ENCODE data around the gene PASK. TPM values are rescaled to one million over a fixed set of nuclear protein-coding genes. Genes with fewer than 3 reads are reported as not detected.
A peak's percentile ranks its signal among the peaks of the same experiment; 100 is the strongest.

The PASK gene
- total RNA-seq, 2 donors from 2014 or later, result 0.98 to 1.1 TPM

GRCh38 chr2:241154915-241155314 lies 5.6 kb upstream of the PASK start:
- Histone ChIP-seq H3K4me3 (no peak overlapping the region), H3K4me1 (peaks cover 0 to 11% of the 10 kb centered on the region in 2 donors), H3K27ac (no peak overlapping the region), H3K9me3 (no peaks in the 10 kb centered on the region), H3K27me3 (no peaks in the 10 kb centered on the region), H3K36me3 (peaks cover 19% of the 10 kb centered on the region)
- no peak for TF ChIP-seq CTCF (IDR thresholded peaks at IDR 0.05)
- DNase-seq (ENCODE audit: low spot score), result no peak

DNA sequence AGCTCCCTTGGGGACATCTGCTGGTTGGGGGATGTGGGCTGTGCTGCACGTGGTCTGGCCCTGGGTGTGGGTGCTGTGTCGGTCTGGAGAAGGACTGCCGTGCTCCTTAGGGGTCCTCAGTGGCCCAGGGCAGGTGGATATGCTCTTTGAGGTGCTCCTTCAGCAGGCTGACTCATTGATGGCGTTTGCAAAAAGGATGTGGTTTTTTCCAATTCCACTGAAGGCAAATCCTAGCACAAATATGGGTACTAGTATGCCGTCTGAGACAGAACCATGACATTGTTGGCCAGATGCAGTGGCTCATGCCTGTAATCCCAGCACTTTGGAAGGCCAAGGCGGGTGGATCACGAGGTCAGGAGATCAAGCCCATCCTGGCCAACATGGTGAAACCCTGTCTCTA lies 4.3 kb upstream of the PASK start:
- TF ChIP-seq CTCF (IDR thresholded peaks at IDR 0.05), result no peak
- Histone ChIP-seq H3K4me1 (peaks cover 0 to 16% of the 10 kb centered on the region in 2 donors), H3K36me3 (peaks cover 8% of the 10 kb centered on the region), H3K27ac (no peak overlapping the region), H3K9me3 (no peaks in the 10 kb centered on the region), H3K27me3 (no peaks in the 10 kb centered on the region), H3K4me3 (no peak overlapping the region)
- DNase-seq (ENCODE audit: low spot score), result no peak

GRCh38 chr2:241151934-241152660 lies 2.8 kb upstream of the PASK start:
- no peak for TF ChIP-seq CTCF (IDR thresholded peaks at IDR 0.05)
- H3K36me3 ChIP-seq, result no peaks in the 10 kb centered on the region
- no peaks in the 10 kb centered on the region for H3K27me3 ChIP-seq
- H3K4me1 ChIP-seq, result peaks cover 0 to 22% of the 10 kb centered on the region in 2 donors
- no peak overlapping the region for H3K4me3 ChIP-seq
- DNase-seq (ENCODE audit: low spot score), result no peak
- no peaks in the 10 kb centered on the region for H3K9me3 ChIP-seq
- no peak overlapping the region for H3K27ac ChIP-seq

DNA sequence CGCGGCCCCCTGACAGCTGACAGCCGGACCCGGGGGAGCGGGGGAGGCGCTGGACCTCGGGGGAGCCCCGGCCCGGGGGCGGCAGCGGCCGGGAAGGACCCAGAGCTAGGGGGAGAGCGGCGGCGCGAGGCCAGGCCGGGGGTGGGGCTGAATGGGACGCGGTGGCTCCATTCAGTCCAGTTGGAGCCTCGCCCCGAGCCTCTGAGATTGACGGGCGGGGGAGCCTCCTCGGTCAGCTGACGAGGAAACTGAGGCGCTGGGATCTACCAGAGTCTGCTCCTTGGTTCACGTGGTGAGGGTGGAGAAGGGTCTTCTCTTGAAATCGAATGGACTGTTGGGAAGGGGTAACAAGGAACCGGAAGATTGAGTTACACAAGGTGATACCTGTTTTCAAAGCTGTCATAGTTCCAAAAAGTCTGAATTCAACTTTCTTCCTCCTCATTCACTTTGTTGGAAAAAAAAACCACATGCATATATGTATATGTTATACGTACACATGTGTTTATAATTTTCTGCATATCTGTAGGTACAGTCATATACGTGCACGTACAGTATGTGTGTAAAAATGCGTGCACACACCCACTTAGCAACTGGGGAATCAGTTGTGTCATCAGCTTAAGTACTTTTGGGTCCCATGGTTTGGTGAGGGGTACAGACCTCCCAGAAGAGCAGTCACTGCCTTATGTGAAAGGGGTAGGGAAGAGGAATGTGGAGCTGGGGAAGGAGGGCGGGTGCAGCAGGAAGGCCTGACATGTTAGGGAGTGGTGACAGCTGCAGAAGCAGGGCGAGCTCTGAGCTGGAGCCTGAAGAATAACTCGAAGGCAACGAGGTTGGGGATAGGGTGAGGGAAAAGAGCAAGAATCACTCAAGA lies 1.6 kb upstream of the PASK start:
- Histone ChIP-seq H3K4me1 (peaks cover 0 to 22% of the 10 kb centered on the region in 2 donors), H3K27ac (peak overlapping the region; percentile 82 to 84), H3K27me3 (no peaks in the 10 kb centered on the region), H3K4me3 (peak overlapping the region; percentile 100), H3K36me3 (no peaks in the 10 kb centered on the region), H3K9me3 (no peaks in the 10 kb centered on the region)
- no peak for TF ChIP-seq CTCF (IDR thresholded peaks at IDR 0.05)
- no peak for DNase-seq (ENCODE audit: low spot score)

DNA sequence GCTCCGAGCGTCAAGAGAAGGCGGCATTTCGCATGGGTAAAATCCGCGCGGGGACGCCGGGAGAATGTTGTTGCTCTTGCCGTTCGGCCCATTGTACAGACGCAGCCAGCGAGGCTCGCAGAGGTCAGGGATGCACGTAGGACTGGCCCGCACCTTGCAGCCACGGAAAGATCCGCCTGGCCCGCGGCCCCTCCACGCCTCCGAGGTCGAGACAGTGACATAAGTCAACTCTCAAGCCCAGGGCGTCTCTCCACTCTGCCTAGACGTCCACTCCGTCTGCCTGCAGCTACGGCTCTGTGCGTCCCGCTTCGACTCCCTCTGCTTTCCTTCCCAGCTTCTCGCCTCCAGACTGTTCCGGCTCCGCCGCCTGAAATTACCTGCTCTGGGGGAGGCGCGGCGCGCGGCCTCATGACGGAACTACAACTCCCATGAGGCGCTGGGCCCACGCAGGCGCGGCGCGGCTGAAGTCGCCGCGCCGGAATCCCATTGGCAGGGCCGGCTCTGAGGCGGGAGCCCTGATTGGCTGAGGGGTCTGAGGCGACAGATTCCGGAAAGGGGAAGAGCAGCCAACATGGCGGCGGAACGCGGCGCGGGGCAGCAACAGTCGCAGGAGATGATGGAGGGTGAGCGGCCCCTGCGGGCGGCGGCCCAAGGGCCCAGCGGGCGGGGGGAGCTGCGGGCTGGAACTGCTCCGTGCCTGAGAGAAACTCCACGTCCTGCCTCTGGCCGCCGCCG lies 820 bp upstream of the PASK start, which contains the start of gene PPP1R7:
PPP1R7 (plus strand) TSS at position 543 of the 735 bp plus-strand sequence; CDS start at position 572, 29 bp downstream.
- Histone ChIP-seq H3K4me1 (peaks cover 0 to 22% of the 10 kb centered on the region in 2 donors), H3K4me3 (peak within 1 kb of the TSS; percentile 100), H3K9me3 (no peaks in the 10 kb centered on the region), H3K36me3 (no peaks in the 10 kb centered on the region), H3K27me3 (no peaks in the 10 kb centered on the region), H3K27ac (peak within 1 kb of the TSS; percentile 82 to 84)
- peak; percentile 97 for DNase-seq (ENCODE audit: low spot score)
- TF ChIP-seq CTCF (IDR thresholded peaks at IDR 0.05), result peak in 1 of 2 donors; percentile 33

Data from right atrium auricular region (tissue), 2 donors.